Left lung (tissue), 10 donors: ENCODE measurements around the gene RAB3GAP1. TPM values are rescaled to one million over a fixed set of nuclear protein-coding genes. Genes with fewer than 3 reads are reported as not detected.

Source experiments
- ATAC-seq: fragments of 200-7000 bp; cut with Tn5 transposase; one replicate; pipeline ENCODE4 v1.9.1; 2020; ENCODE audit warnings: moderate library complexity
- DNase-seq, 4 donors: peaks; one replicate each; pipeline ENCODE4 v3.0.0-alpha.2; 2013 to 2020
- H3K27ac ChIP-seq, 2 donors: fragments of 200-600 bp; sonication (generic) in 1 of 2; one replicate each; pipeline versions ENCODE4 v1.5.0 to v1.8.0; 2020 to 2021
- H3K27me3 ChIP-seq, 2 donors: fragments of 200-600 bp; sonication (generic) in 1 of 2; one replicate each; pipeline versions ENCODE4 v1.5.0 to v1.8.0; 2020 to 2021
- H3K36me3 ChIP-seq, 2 donors: fragments of 200-600 bp; sonication (generic) in 1 of 2; one replicate each; pipeline versions ENCODE4 v1.5.0 to v1.8.0; 2020 to 2021
- H3K4me1 ChIP-seq, 2 donors: fragments of 200-600 bp; one replicate each; pipeline ENCODE4 v1.8.0; 2021
- H3K4me3 ChIP-seq, 2 donors: fragments of 200-600 bp; sonication (generic) in 1 of 2; one replicate each; pipeline versions ENCODE4 v1.5.0 to v1.8.0; 2020 to 2021; ENCODE audit warnings: mild to moderate bottlenecking in 1 of 2
- H3K9me3 ChIP-seq, 2 donors: fragments of 200-600 bp; sonication (generic) in 1 of 2; one replicate each; pipeline versions ENCODE4 v1.5.0 to v1.8.0; 2020 to 2021
- CTCF ChIP-seq, 2 donors: fragments of 200-600 bp; sonication (generic) in 1 of 2; IDR thresholded peaks; one replicate each; pipeline versions ENCODE4 v1.5.0 to v1.8.0; 2021; ENCODE audit warnings: antibody characterized with exemption in 2 of 2
- intact Hi-C, 2 donors: fragments of 100-400 bp; cut with DNase I; formaldehyde crosslinking; loops; one replicate each; pipeline versions ENCODE4 v1.11.2 to v1.14.2; 2022
- polyA plus RNA-seq, 6 donors: library from polyadenylated mRNA; unstranded; fragments of 120-200 nt; gene quantifications; one replicate each; pipeline ENCODE4 v1.2.1, GENCODE V29; 2013; ENCODE audit not compliant: insufficient read length in 6 of 6
- total RNA-seq, 2 donors: library from RNA; stranded (reverse); fragmentation: NEBNext Ultra II Directional; extraction: Animal tissue kit (Norgen Biotek cat#: 25700); gene quantifications; one replicate each; pipeline ENCODE4 v1.2.1, GENCODE V29; 2021
- donor health status: DM: no; HTN: yes; CAD: no.
- donor health status: DM: no; HTN: no; CAD: no.

RAB3GAP1 gene
- total and polyA plus RNA-seq, 8 donors: 40.2 to 68.1 (median 59.7) TPM

- DNase-seq (no peak), ATAC-seq (no peak)
- no peak for TF ChIP-seq CTCF (IDR thresholded peaks at IDR 0.05)
- intact Hi-C loops: no loop called here
- peaks cover 0 to 36% of the 10 kb centered on the region in 2 donors for H3K36me3 ChIP-seq
- H3K27ac ChIP-seq: no peak overlapping the region
- no peaks in the 10 kb centered on the region for H3K4me1 ChIP-seq
- no peaks in the 10 kb centered on the region for H3K9me3 ChIP-seq
- H3K27me3 ChIP-seq: no peaks in the 10 kb centered on the region
- no peak overlapping the region for H3K4me3 ChIP-seq
Observed at GRCh38 chr2:135064149-135064548, 12.1 kb downstream of the RAB3GAP1 start.

GRCh38 chr2:135066710-135067109 lies 14.6 kb downstream of the RAB3GAP1 start:
- no peak for TF ChIP-seq CTCF (IDR thresholded peaks at IDR 0.05)
- no peak for ATAC-seq
- Histone ChIP-seq H3K9me3 (peaks cover 0 to 13% of the 10 kb centered on the region in 2 donors), H3K27me3 (no peaks in the 10 kb centered on the region), H3K4me1 (no peaks in the 10 kb centered on the region), H3K4me3 (no peak overlapping the region), H3K36me3 (peaks cover 0 to 21% of the 10 kb centered on the region in 2 donors), H3K27ac (no peak overlapping the region)
- DNase-seq: no peak
- intact Hi-C loops: no loop called here

- Histone ChIP-seq H3K27ac (no peak overlapping the region), H3K4me1 (no peaks in the 10 kb centered on the region), H3K36me3 (peaks cover 0 to 8% of the 10 kb centered on the region in 2 donors), H3K9me3 (peaks cover 0 to 29% of the 10 kb centered on the region in 2 donors), H3K4me3 (no peak overlapping the region), H3K27me3 (no peaks in the 10 kb centered on the region)
- ATAC-seq (no peak), DNase-seq (no peak)
- intact Hi-C loops: no loop called here
- TF ChIP-seq CTCF (IDR thresholded peaks at IDR 0.05): no peak
Observed at GRCh38 chr2:135072125-135072997, 20.3 kb downstream of the RAB3GAP1 start.

- intact Hi-C loops: no loop called here
- H3K4me3 ChIP-seq: no peak overlapping the region
- ATAC-seq (peak; percentile 49), DNase-seq (no peak)
- no peak overlapping the region for H3K27ac ChIP-seq
- H3K27me3 ChIP-seq: no peaks in the 10 kb centered on the region
- H3K9me3 ChIP-seq: peaks cover 0 to 29% of the 10 kb centered on the region in 2 donors
- H3K4me1 ChIP-seq: no peaks in the 10 kb centered on the region
- no peak for TF ChIP-seq CTCF (IDR thresholded peaks at IDR 0.05)
- H3K36me3 ChIP-seq: peaks cover 0 to 10% of the 10 kb centered on the region in 2 donors
Observed at GRCh38 chr2:135074216-135074615, 22.1 kb downstream of the RAB3GAP1 start.

- H3K4me3 ChIP-seq: no peak overlapping the region
- H3K27ac ChIP-seq: no peak overlapping the region
- H3K36me3 ChIP-seq: peaks cover 0 to 9% of the 10 kb centered on the region in 2 donors
- no peak for TF ChIP-seq CTCF (IDR thresholded peaks at IDR 0.05)
- H3K27me3 ChIP-seq: no peaks in the 10 kb centered on the region
- no peaks in the 10 kb centered on the region for H3K4me1 ChIP-seq
- H3K9me3 ChIP-seq: peaks cover 0 to 17% of the 10 kb centered on the region in 2 donors
- intact Hi-C loops: no loop called here
- DNase-seq: no peak
- no peak for ATAC-seq
Observed at GRCh38 chr2:135076556-135076955, 24.5 kb downstream of the RAB3GAP1 start.
